Measurements from ENCODE around the gene LBR.

GRCh38 chr1:225453797-225454648, 26.2 kb upstream of the LBR start:
- TF ChIP-seq EZH2 (IDR thresholded peaks at IDR 0.05) (no peak), POLR2AphosphoS5 (IDR thresholded peaks at IDR 0.05; ENCODE audit: borderline replicate concordance, low read depth, low read length) (no peak)
